HCT116 (cell line): Measurements from ENCODE around the gene OR9Q1.

Experiments
- CEBPB ChIP-seq: IDR thresholded peaks from 2 replicates; pipeline ENCODE4 v1.6.1; 2012; ENCODE audit warnings: low read depth
- CTCF ChIP-seq, 3 experiments: fragments of 200-600 bp in 1 of 3; sonication (generic) in 1 of 3; IDR thresholded peaks in 2 of 3; conservative IDR thresholded peaks in 1 of 3; 2 replicates each; pipeline ENCODE4 v1.5.1; 2012 to 2017; ENCODE audit warnings: low read depth in 2 of 3, low read length in 2 of 3, antibody characterized with exemption in 1 of 3, borderline replicate concordance in 1 of 3, control low read depth in 1 of 3, mild to moderate bottlenecking in 1 of 3, mixed read lengths in 1 of 3, mixed run types in 1 of 3, moderate library complexity in 1 of 3; ENCODE audit not compliant: insufficient read depth in 1 of 3
- EGR1 ChIP-seq: IDR thresholded peaks from 2 replicates; pipeline ENCODE4 v1.6.1; 2012; ENCODE audit warnings: low read depth
- EZH2phosphoT487 ChIP-seq: fragments of 200-600 bp; IDR thresholded peaks from 2 replicates; pipeline ENCODE4 v1.6.1; 2018; ENCODE audit warnings: antibody characterized with exemption, borderline replicate concordance
- JUND ChIP-seq: IDR thresholded peaks from 2 replicates; pipeline ENCODE4 v1.6.1; 2012
- MAX ChIP-seq: IDR thresholded peaks from 2 replicates; pipeline ENCODE4 v1.6.1; 2012
- POLR2A ChIP-seq: IDR thresholded peaks from 2 replicates; pipeline ENCODE4 v1.7.0; 2011; ENCODE audit warnings: borderline replicate concordance; ENCODE audit not compliant: insufficient read depth, insufficient read length; ENCODE audit errors: extremely low read depth
- POLR2AphosphoS5 ChIP-seq: IDR thresholded peaks from 2 replicates; pipeline ENCODE4 v1.6.1; 2011; ENCODE audit warnings: mild to moderate bottlenecking, low read depth, low read length, moderate library complexity
- RAD21 ChIP-seq: IDR thresholded peaks from 2 replicates; pipeline ENCODE4 v1.6.1; 2012; ENCODE audit warnings: low read depth, mild to moderate bottlenecking
- REST ChIP-seq: IDR thresholded peaks from 2 replicates; pipeline ENCODE4 v1.6.1; 2012; ENCODE audit warnings: low read depth
- SIN3A ChIP-seq: IDR thresholded peaks from 2 replicates; pipeline ENCODE4 v1.6.1; 2012; ENCODE audit warnings: low read depth
- SP1 ChIP-seq: IDR thresholded peaks from 2 replicates; pipeline ENCODE4 v1.6.1; 2012; ENCODE audit warnings: low read depth
- TCF7L2 ChIP-seq: IDR thresholded peaks from 2 replicates; pipeline ENCODE4 v1.7.0; 2011; ENCODE audit warnings: borderline replicate concordance, inconsistent platforms; ENCODE audit not compliant: insufficient read depth, insufficient read length; ENCODE audit errors: extremely low read depth
- ZNF274 ChIP-seq: fragments of 200-500 bp; sonication (Bioruptor generic); IDR thresholded peaks from 2 replicates; pipeline ENCODE4 v1.6.1; 2014; ENCODE audit warnings: mild to moderate bottlenecking, low read depth, low read length, inconsistent platforms

GRCh38 chr11:58070585-58070984 lies 46.9 kb downstream of the OR9Q1 start:
- TF ChIP-seq POLR2A = no peak
- no peak for TF ChIP-seq CTCF (IDR thresholded peaks at IDR 0.05 in 2 of 3, conservative IDR thresholded peaks at IDR 0.05 in 1 of 3; ENCODE audit: borderline replicate concordance in 1 of 3, insufficient read depth in 1 of 3, low read depth in 2 of 3, low read length in 2 of 3)
- TF ChIP-seq TCF7L2 = no peak
- TF ChIP-seq MAX = no peak
- no peak for TF ChIP-seq REST
- no peak for TF ChIP-seq JUND
- no peak for TF ChIP-seq SIN3A
- no peak for TF ChIP-seq ZNF274
- no peak for TF ChIP-seq POLR2AphosphoS5
- no peak for TF ChIP-seq CEBPB
- no peak for TF ChIP-seq EZH2phosphoT487
- no peak for TF ChIP-seq EGR1
- no peak for TF ChIP-seq SP1
- no peak for TF ChIP-seq RAD21
